ENCODE results near the gene ROM1.
A peak's percentile ranks its signal among the peaks of the same experiment; 100 is the strongest.

Gene ROM1

GRCh38 chr11:62599901-62600300 lies 13.2 kb upstream of the ROM1 start:
- no peak for DNase-seq (ENCODE audit: low spot score)
- no peak for TF ChIP-seq CTCF (IDR thresholded peaks at IDR 0.05; ENCODE audit: extremely low read depth, insufficient read depth, missing control alignments)
- in situ Hi-C loops (cut with MboI; ENCODE audit: low pct_unique_long_range_greater_than_20kb, low sequenced_read_pairs, unreplicated experiment) = no loop called here

DNA sequence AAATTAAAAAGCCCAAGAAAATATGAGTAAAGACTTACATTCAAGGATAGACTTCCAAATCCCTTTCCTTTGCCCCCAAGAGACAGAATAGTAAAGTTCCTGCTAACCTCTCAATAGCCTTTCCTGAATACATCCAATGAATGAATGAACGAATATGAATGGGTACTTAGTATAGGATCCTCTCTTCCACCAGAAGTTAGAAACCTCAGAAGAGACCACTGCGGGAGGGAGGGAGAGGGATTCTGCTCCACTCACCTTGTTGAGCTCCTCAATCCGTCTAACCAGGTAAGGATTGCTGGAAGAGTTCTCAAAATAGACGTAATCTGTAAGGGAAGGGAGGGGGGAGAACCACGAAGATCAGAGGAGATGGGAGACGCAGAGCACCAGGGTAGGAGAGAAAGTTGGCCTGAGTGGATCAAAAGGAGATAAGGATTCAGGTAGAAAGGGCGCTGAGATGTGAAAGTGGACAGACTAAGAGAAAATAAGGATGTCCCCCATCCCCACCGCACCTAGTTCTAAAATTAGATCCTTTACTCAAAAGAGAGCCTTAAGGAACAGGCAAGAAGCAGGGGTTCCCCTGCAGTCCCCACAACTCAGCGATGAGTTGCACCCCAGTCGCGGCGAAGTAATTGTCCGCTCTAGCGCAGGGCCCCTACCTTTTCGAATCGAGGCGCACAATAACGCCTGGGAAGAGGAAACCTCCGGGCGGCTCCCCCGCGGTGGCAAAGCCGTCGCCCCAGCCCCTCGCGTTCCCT lies 12.5 kb upstream of the ROM1 start:
- peak; percentile 39 for DNase-seq (ENCODE audit: low spot score)
- in situ Hi-C loops (cut with MboI; ENCODE audit: low pct_unique_long_range_greater_than_20kb, low sequenced_read_pairs, unreplicated experiment) = no loop called here
- TF ChIP-seq CTCF (IDR thresholded peaks at IDR 0.05; ENCODE audit: extremely low read depth, insufficient read depth, missing control alignments) = no peak

DNA sequence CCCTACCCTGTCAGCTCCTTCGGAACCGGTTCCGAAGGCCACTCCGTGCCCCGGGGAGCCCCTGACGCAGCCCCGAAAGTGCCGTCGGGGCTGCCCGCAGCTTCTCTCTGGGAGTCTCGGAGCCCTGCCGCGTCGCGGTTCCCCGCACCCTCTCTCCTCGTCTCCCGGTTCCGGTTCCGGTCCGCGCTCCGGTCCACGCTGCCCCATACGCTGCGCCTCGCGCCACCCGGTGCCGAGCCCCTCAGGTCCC lies 12.0 kb upstream of the ROM1 start:
- DNase-seq (ENCODE audit: low spot score) = no peak
- in situ Hi-C loops (cut with MboI; ENCODE audit: low pct_unique_long_range_greater_than_20kb, low sequenced_read_pairs, unreplicated experiment) = no loop called here
- no peak for TF ChIP-seq CTCF (IDR thresholded peaks at IDR 0.05; ENCODE audit: extremely low read depth, insufficient read depth, missing control alignments)

- in situ Hi-C loops (cut with MboI; ENCODE audit: low pct_unique_long_range_greater_than_20kb, low sequenced_read_pairs, unreplicated experiment) = no loop called here
- DNase-seq (ENCODE audit: low spot score) = peak; percentile 99
- TF ChIP-seq CTCF (IDR thresholded peaks at IDR 0.05; ENCODE audit: extremely low read depth, insufficient read depth, missing control alignments) = peak; percentile 21
These were observed 11.5 kb upstream of the ROM1 start, which contains the start of gene MTA2 for GRCh38 chr11:62601372-62602140. MTA2 (minus strand) TSS chr11:62601865; CDS start chr11:62601450, 415 bp downstream.

DNA sequence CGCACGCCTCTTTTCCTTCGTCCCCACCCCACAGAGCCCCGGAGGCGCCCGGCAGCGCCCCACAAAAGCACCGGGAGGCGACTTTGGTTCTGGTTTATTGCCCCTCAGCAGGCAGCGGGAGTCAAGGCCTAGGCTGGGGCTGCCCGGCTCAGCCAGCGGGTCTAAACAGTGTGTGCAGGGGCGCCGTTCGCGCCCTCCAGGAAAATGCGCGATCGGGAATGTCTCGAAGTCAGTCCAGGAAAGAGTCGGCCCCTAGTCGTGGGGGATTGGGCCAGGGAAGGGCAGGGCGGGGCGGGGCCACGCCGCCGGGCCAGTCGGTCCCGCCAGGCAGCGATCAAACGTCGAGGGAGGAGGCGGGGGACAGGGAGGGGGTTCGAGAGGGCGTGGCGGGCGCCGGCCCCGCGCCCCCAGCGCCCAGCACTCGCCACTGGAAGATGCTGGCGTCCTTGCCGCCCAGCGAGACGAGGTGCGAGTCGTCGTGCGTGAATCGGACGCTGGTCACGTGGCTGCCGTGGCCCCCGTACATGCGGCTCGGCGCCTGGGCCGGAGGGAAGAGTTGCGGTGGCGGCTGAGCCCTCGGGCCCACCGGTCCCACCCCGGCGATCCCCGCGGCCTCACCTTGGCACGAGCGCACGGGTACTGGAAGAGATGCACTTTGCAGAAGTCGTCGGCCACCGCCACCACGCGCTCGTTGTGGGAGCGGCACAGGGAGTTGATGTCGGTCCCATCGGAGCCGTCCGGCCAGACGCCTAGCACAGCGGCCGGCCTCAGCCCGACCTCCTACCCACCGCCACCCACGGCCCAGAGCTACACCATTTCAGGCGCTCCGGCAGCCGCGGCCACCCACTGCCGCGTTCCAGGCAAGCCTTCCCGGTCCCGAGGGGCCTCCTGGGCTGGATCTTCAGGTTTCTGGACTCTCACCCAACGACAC lies 10.7 kb upstream of the ROM1 start:
- in situ Hi-C loops (cut with MboI; ENCODE audit: low pct_unique_long_range_greater_than_20kb, low sequenced_read_pairs, unreplicated experiment) = no loop called here
- peak; percentile 59 for DNase-seq (ENCODE audit: low spot score)
- TF ChIP-seq CTCF (IDR thresholded peaks at IDR 0.05; ENCODE audit: extremely low read depth, insufficient read depth, missing control alignments) = no peak

DNA sequence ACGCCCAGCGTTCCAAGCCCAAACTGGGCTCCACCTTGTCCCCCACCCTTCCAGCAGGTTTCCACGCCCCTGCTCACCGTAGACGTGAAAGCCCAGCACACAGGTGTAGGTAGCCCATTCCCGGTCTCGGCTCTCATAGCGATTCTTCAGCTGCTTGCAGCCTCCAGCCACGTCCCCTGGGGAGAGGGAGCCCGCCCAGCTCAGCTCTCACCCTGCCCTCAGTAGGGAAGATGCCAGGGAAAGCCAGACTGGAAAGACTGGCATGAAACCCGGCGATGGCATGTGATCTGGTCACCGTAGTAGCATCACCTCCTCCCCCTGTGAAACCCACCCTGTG lies 10.0 kb upstream of the ROM1 start:
- no peak for TF ChIP-seq CTCF (IDR thresholded peaks at IDR 0.05; ENCODE audit: extremely low read depth, insufficient read depth, missing control alignments)
- no peak for DNase-seq (ENCODE audit: low spot score)
- in situ Hi-C loops (cut with MboI; ENCODE audit: low pct_unique_long_range_greater_than_20kb, low sequenced_read_pairs, unreplicated experiment) = no loop called here

All from GM13977 (cell line).